Brain pericyte (primary cell): ENCODE measurements around the gene PIEZO2.
"Not testable (repeated sequence)": the region's sequence is repeated elsewhere in the genome, so short reads cannot be mapped to it uniquely, and the experiment has no call there.

Experiments used
- DNase-seq: peaks from one replicate; pipeline ENCODE4 v3.0.0-alpha.2; 2012; ENCODE audit warnings: low read depth, low spot score

Gene PIEZO2

DNA sequence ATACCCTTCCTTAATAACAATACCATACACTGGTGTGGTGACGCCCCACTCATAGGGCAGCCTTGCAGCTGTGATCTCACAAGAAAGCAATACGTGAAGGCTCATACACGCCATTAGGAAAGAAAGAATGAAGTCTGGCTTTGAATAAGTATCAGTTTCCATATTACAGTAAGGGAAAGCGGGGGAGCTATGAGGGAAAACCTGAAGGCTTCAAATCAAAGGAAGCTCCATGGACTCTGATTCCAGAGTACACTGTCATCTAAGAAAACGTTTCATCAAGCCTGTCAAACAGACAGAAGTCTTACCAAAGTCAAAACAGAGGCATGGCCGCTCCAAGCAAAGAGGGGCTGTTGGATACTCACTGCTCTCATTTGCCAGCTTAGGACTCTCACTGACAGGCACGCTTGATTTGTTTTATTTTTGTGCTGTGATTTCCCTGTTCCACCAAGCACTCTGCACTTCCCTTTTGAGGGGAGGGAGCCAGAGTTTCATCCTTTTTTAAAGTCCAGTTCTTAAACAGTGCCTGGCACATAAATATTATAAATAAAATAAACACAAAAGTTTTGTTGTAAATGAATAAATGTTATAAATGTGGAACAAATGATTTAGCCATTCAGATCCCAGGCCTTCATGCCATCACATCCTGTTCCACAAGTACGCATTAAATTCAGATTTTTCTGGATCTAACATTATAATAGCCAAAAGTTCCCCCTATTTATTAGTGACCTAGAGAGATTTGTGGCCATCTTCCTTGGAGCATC lies 221.2 kb downstream of the PIEZO2 start:
- no peak for DNase-seq

GRCh38 chr18:10927286-10927992 lies 221.9 kb downstream of the PIEZO2 start:
- no peak for DNase-seq

DNA sequence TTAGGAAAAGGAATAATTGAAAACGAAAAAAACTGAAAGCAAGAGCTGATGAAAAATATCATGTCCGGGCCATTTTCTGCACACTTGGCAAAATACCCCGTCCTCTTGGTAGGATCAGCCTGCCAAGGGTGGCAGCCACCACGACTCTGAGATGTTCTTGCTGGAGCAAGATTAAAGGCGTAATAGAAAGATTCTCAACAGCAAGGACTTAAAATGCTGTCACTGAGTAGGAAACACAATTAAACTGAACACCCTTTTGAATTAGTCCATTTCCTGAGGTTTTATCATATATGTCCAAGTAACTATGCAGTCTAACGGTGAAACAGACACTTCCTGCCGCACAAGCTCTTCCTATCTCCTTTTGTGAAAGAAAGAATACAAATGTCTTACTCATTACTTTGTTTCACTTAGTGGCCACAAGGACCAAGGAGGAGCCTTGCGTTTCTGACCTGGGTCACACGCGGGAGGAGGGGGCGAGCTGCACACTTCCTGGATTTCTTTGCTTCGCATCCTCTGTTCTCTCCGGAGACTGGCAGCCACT lies 222.7 kb downstream of the PIEZO2 start:
- DNase-seq = no peak

DNA sequence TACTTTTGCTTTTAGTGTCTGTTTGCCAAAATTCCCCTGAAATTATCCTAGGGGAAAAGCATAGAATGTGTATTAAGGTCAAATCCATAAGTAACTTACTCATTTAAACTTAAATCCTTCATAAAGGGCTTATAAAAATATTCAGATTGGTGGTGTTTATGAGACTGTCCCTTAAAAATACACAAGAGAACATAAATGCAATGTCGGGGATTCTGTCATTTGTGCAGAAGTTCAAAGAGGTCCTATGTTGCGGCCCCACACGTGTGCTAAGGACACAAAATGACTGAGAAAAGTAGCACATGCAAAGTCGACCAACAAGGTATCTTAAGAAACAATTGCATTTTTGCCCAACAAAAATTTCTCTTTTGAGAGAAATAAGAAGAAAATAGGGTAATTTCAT lies 225.1 kb downstream of the PIEZO2 start:
- DNase-seq = no peak

DNA sequence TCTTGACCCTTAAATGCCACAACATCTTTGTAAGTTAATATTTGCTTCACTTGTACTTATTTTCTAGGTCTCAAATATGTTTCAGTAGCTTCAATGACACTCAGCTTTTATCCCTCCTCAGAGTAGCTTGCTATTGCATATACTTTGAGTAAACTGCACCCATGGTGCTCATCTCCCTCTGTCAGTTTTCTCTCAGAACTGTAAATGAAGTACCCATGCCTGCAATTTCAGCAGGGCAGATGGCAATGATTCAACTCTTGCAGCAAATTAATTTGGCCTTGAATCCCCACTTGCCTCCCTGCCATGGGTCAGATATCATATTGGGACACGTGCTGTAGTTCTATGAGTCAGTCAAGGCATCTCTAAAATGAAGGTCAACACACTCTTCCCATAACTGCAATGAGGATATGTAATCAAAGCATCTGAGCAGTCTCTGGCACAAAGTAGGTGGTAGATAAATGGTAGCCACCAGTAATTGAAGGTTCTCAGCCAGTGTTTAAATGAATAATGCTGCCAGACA lies 225.8 kb downstream of the PIEZO2 start:
- no peak for DNase-seq

- no peak for DNase-seq
These were observed 226.2 kb downstream of the PIEZO2 start for GRCh38 chr18:10923141-10923540.

- DNase-seq = not testable (repeated sequence)
These were observed 226.7 kb downstream of the PIEZO2 start for GRCh38 chr18:10922712-10923111.

DNA sequence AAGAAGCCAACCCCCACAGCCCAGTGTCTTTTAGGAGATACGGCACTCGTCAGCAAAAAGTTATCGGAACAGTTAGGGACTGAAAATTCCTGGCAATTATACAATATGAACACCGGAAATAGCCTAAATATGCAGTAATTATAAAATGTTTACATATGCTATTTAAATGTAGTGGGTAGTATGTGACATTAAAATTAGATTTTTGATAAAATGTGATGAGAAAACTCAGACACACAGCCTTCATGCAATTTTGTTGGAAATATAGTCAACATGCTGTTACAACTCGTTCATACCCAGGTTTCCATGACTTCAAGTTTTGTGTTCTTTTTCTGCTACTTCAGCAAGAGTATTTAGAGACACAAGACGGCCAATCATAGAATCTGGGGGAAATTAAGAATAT lies 229.1 kb downstream of the PIEZO2 start:
- DNase-seq = not testable (repeated sequence)

- no peak for DNase-seq
These were observed 229.5 kb downstream of the PIEZO2 start for GRCh38 chr18:10919851-10920250.

- DNase-seq = no peak
These were observed 232.5 kb downstream of the PIEZO2 start for GRCh38 chr18:10916865-10917264.

DNA sequence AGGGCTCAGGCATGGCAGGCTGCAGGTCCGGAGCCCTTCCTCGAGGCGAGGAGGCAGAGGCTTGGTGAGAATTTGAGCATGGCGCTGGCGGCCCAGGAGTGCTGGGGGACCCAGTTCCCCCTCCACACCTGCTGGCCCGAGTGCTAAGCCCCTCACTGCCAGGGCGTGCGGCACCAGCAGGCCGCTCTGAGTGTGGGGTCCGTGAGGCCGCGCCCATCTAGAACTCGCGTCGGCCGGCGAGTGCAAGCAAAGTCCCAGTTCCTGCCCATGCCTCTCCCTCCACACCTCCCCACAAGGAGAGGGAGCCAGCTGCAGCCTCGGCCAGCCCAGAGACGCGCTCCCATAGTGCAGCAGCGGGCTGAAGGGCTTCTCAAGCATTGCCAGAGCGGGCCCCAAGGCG lies 233.0 kb downstream of the PIEZO2 start:
- DNase-seq = no peak

GRCh38 chr18:10915748-10916147 lies 233.6 kb downstream of the PIEZO2 start:
- DNase-seq = not testable (repeated sequence)

- not testable (repeated sequence) for DNase-seq
These were observed 234.8 kb downstream of the PIEZO2 start for GRCh38 chr18:10914610-10915009.

- no peak for DNase-seq
These were observed 235.4 kb downstream of the PIEZO2 start for GRCh38 chr18:10913919-10914318.

DNA sequence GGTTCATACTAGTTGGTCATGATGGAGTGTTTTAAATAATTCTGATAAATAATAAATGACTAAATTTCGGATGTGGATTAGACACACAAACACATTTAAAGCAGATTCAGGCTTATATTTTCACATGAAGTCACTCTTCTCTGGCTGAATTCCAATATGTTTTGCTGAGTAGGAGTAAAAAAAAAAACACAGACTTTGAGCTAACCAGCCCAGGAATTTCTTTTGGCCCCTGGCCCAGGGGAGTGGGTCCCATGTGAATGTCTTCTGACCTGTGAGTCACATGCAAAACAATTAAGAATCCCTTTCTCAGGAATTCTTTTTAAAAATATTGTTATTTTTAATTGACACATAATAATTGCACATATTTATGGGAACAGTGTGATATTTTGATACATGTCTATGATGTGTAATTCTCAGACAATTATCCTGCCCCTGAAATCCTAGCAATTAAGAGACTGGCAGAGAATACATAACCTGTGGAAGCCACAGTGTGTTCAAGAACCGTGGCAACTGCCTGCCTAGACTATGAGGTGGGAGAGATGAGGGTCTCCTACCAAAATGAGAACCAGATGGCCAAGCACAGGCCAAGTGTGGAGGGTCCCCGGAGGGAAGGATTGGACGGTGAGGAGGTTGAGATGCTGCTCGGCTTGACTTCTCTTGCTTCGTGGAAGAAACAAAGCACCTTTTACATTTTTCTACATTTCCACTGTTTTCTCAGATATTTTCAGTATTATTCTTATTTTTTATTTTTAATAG lies 236.4 kb downstream of the PIEZO2 start:
- peak; percentile 60 for DNase-seq

- no peak for DNase-seq
These were observed 239.6 kb downstream of the PIEZO2 start for GRCh38 chr18:10909724-10910123.

DNA sequence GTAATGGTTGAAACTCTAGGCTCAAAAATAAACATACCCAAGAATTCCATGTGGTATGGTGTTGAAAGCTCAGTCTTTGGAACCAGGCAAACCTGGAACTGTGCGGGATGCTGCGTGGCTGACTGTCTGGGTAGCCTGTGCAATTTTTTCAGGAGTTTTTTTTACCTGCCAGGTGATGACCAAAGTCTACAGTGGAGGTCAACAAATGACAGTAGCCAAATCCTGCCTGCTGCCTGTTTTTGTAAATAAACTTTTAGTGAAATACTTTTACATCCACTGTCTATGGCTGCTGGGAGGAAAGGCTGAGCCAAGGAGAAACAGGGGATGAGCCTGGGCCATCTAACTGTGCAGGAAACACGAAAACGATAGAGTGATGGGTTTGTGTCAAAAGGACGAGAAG lies 240.6 kb downstream of the PIEZO2 start:
- no peak for DNase-seq

- no peak for DNase-seq
These were observed 241.6 kb downstream of the PIEZO2 start for GRCh38 chr18:10907749-10908148.

GRCh38 chr18:10901329-10901728 lies 248.0 kb downstream of the PIEZO2 start:
- no peak for DNase-seq

DNA sequence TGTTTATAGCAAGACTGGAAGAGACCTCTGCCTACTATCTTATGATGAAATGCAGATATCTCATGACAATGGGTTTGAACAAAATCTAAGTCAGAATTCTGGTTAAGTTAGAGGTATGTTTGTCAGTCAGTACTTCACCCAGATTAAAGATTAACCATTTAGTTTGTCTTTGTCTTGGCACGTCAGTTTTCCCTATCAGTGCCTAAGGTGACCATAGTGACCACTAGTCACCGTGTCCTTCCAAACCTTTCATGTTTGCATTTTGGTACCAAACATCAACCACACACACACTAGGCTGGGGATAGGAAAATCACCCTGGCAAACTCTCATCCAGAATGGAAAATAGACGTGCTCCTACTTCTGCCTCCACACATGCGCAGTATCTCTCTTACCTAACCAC lies 248.9 kb downstream of the PIEZO2 start:
- no peak for DNase-seq

GRCh38 chr18:10899481-10899880 lies 249.9 kb downstream of the PIEZO2 start:
- DNase-seq = no peak

GRCh38 chr18:10898417-10898974 lies 250.9 kb downstream of the PIEZO2 start:
- no peak for DNase-seq
